DOHH2 (cell line): Measurements from ENCODE around the gene KRTAP12-3.

Experiments used
- H3F3A ChIP-seq: fragments of 200-600 bp; sonication (generic), shearing (Covaris generic); 2 replicates; pipeline ENCODE4 v1.6.0; 2016; ENCODE audit warnings: antibody characterized with exemption, mild to moderate bottlenecking; ENCODE audit not compliant: control insufficient read depth, insufficient read depth
- H3K27ac ChIP-seq: fragments of 200-600 bp; sonication (generic); 2 replicates; pipeline ENCODE4 v1.5.1; 2014; ENCODE audit warnings: low read depth, mild to moderate bottlenecking, low read length, moderate library complexity
- H3K27me3 ChIP-seq: fragments of 200-600 bp; sonication (generic); 2 replicates; pipeline ENCODE4 v1.6.1; 2014; ENCODE audit warnings: mild to moderate bottlenecking, low read length, mixed read lengths; ENCODE audit not compliant: control insufficient read depth
- H3K36me3 ChIP-seq: fragments of 200-600 bp; sonication (generic); 2 replicates; pipeline ENCODE4 v1.6.1; 2014; ENCODE audit warnings: mild to moderate bottlenecking, low read length, moderate library complexity, mixed read lengths; ENCODE audit not compliant: control insufficient read depth
- H3K4me1 ChIP-seq: fragments of 200-600 bp; sonication (generic); 2 replicates; pipeline ENCODE4 v1.6.1; 2014; ENCODE audit warnings: mild to moderate bottlenecking, low read length, mixed read lengths; ENCODE audit not compliant: control insufficient read depth
- H3K4me2 ChIP-seq: fragments of 200-600 bp; sonication (generic); 2 replicates; pipeline ENCODE4 v1.6.0; 2014; ENCODE audit warnings: mild to moderate bottlenecking, low read length, moderate library complexity
- H3K4me3 ChIP-seq: fragments of 200-600 bp; sonication (generic); 2 replicates; pipeline ENCODE4 v1.5.1; 2014; ENCODE audit warnings: mild to moderate bottlenecking, low read length, mixed read lengths
- H3K79me2 ChIP-seq: fragments of 200-600 bp; sonication (generic); 2 replicates; pipeline ENCODE4 v1.6.1; 2014; ENCODE audit warnings: mild to moderate bottlenecking, low read length, mixed read lengths; ENCODE audit not compliant: control insufficient read depth
- H3K9me2 ChIP-seq: fragments of 200-600 bp; sonication (generic); replicated peaks from 2 replicates; pipeline ENCODE4 v1.6.1; 2014; ENCODE audit warnings: mild to moderate bottlenecking, low read length, mixed read lengths; ENCODE audit not compliant: control insufficient read depth
- H3K9me3 ChIP-seq: fragments of 200-600 bp; sonication (generic); 2 replicates; pipeline ENCODE4 v1.6.1; 2014; ENCODE audit warnings: antibody characterized with exemption, low read length, mixed read lengths; ENCODE audit not compliant: control insufficient read depth, insufficient read depth
- H4K20me1 ChIP-seq: fragments of 200-600 bp; sonication (generic); 2 replicates; pipeline ENCODE4 v1.6.0; 2014; ENCODE audit warnings: low read depth, mild to moderate bottlenecking, antibody characterized with exemption, low read length, moderate library complexity; ENCODE audit not compliant: control insufficient read depth, insufficient read depth
- CTCF ChIP-seq: fragments of 200-600 bp; sonication (generic); IDR thresholded peaks from one replicate; pipeline ENCODE4 v1.5.1; 2014; ENCODE audit warnings: antibody characterized with exemption, mild to moderate bottlenecking, low read depth, low read length; ENCODE audit not compliant: poor library complexity, severe bottlenecking
- EZH2phosphoT487 ChIP-seq: fragments of 200-600 bp; sonication (generic); IDR thresholded peaks from 2 replicates; pipeline ENCODE4 v1.6.1; 2017; ENCODE audit warnings: borderline replicate concordance, mild to moderate bottlenecking, antibody characterized with exemption, low read length, moderate library complexity, mixed read lengths

KRTAP12-3 gene

DNA sequence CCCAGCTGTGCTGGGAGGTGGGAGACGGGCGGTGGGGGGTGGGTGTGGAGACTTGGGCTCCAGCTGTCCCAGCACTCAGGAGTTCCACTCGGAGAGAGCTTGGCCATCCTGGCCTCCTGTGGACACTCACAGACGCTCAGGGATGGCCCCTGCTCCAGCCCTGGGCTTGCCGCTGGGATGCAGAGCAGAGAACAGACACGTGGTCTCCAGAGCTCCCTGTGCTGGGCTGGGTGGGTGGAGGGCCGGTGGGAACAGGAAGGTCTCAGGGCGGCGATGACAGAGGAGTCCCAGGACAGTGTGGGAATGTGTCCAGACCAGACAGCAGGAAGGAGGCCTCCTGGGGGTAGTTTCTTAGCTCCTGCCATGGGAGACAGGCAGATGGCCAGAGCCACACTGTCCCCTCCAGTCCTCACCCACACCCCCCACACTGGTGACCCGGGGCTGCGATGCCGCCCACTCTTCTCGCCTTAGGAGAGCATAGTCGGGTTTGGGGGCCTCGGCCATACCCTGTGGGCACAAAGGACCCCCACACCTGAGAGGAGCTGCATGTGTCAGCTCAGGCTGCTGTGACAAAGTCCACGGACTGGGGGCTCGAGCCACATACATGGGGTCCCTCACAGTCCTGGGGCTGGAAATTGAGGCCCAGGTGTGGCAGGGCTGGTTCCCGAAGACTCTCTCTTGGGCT lies 28.9 kb upstream of the KRTAP12-3 start:
- Histone ChIP-seq H3K36me3 (no peaks in the 10 kb centered on the region), H3K9me3 (peaks cover 49% of the 10 kb centered on the region), H3K9me2 (no peaks in the 10 kb centered on the region), H4K20me1 (no peaks in the 10 kb centered on the region), H3K4me2 (no peak overlapping the region), H3K27ac (no peak overlapping the region), H3K4me3 (no peak overlapping the region), H3K4me1 (peaks cover 12% of the 10 kb centered on the region), H3K79me2 (no peaks in the 10 kb centered on the region), H3F3A (no peaks in the 10 kb centered on the region), H3K27me3 (no peaks in the 10 kb centered on the region)
- TF ChIP-seq EZH2phosphoT487 (no peak), CTCF (no peak)

DNA sequence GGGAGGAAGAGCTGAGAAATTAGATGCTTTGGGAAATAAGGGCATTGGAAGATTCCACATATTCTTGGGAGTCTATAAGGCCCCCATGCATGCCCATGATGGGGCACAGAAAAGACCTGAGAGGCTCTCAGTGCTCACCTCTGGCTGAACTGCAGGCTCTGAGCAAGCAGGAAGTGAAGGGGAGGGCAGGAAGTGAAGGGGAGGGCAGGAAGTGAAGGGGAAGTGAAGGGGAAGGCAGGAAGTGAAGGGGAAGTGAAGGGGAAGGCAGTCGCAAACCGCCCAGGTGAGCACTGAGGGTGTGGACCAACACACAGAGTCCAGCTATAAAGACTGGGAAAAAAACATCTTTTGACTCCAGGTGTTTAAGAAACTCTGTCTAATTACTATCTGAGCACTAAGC lies 27.3 kb upstream of the KRTAP12-3 start:
- Histone ChIP-seq H3K27ac (no peak overlapping the region), H3K27me3 (no peaks in the 10 kb centered on the region), H4K20me1 (no peaks in the 10 kb centered on the region), H3K4me1 (peaks cover 12% of the 10 kb centered on the region), H3K4me3 (peak overlapping the region; percentile 20; the same call in 1 of the 2 replicates), H3F3A (no peaks in the 10 kb centered on the region), H3K9me2 (no peaks in the 10 kb centered on the region), H3K36me3 (no peaks in the 10 kb centered on the region), H3K4me2 (peak overlapping the region; percentile 34), H3K9me3 (peaks cover 41% of the 10 kb centered on the region), H3K79me2 (no peaks in the 10 kb centered on the region)
- TF ChIP-seq CTCF (no peak), EZH2phosphoT487 (no peak)

DNA sequence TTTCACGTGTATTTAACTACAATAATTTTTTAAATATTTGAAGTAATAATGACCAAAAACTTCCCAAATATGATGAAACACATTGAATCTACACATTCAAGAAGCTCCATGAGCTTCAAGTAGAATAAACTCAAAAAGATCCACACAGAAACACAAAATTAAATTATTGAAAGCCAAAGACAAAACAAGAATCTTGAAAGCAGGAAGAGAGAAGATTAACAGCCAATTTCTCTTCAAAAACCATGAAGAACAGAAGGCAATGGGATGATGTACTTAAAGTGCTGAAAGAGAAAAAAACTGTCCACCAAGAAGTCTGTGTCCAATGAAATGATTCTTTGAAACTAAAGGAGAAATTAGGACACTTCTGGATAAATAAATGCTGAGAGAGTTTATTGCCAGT lies 25.7 kb upstream of the KRTAP12-3 start:
- Histone ChIP-seq H3K27ac (no peak overlapping the region), H3K9me2 (no peaks in the 10 kb centered on the region), H3K36me3 (no peaks in the 10 kb centered on the region), H4K20me1 (no peaks in the 10 kb centered on the region), H3K4me2 (no peak overlapping the region), H3F3A (no peaks in the 10 kb centered on the region), H3K79me2 (no peaks in the 10 kb centered on the region), H3K4me1 (peaks cover 12% of the 10 kb centered on the region), H3K27me3 (no peaks in the 10 kb centered on the region), H3K9me3 (peaks cover 34% of the 10 kb centered on the region), H3K4me3 (no peak overlapping the region)
- TF ChIP-seq EZH2phosphoT487 (no peak), CTCF (no peak)
